Inferior parietal cortex (tissue), 1 donor: ENCODE data around the gene GLRA3.
"Not testable (repeated sequence)": the region's sequence is repeated elsewhere in the genome, so short reads cannot be mapped to it uniquely, and the experiment has no call there.

ENCODE experiments used
- DNase-seq: peaks from one replicate; pipeline ENCODE4 v3.0.0-alpha.2; 2016; ENCODE audit errors: extremely low spot score

GLRA3 gene

DNA sequence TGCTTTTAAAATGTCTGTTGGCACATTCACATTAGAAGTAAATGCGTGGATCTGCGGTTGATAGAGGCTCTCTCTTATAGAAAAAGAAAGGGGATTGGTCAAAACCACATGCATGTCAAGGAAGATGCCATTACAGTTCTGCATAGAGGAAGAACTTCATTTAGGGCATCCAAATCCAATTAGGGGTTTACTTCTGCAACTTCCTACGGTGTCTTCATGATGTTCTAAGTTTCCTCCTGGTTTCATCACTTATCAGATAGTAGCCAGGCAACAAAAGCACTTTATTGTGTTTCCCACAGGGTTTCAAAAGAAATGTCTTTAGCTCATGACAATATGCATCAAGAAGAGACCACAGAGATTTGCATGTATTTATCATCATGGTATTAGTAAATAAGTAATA lies 170.8 kb downstream of the GLRA3 start:
- no peak for DNase-seq

GRCh38 chr4:174657472-174657871 lies 171.6 kb downstream of the GLRA3 start:
- no peak for DNase-seq

DNA sequence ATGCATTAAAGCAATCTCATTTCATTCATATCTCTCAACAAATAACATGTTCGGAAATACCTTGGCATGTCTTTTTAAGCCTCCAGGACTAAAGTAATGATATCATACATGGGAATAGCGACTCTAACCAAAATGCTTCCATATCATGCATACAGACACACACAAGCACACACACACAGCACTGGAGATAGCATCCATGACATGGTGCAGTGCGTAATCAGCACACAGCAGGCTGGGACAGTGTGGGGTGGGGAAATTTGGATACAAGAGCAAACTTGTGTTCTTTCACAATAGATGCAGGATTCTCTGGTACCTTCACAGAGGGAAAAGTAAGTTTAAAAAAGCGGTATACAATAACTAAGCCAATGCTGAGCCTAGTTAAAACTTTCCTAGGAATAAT lies 174.4 kb downstream of the GLRA3 start:
- no peak for DNase-seq

DNA sequence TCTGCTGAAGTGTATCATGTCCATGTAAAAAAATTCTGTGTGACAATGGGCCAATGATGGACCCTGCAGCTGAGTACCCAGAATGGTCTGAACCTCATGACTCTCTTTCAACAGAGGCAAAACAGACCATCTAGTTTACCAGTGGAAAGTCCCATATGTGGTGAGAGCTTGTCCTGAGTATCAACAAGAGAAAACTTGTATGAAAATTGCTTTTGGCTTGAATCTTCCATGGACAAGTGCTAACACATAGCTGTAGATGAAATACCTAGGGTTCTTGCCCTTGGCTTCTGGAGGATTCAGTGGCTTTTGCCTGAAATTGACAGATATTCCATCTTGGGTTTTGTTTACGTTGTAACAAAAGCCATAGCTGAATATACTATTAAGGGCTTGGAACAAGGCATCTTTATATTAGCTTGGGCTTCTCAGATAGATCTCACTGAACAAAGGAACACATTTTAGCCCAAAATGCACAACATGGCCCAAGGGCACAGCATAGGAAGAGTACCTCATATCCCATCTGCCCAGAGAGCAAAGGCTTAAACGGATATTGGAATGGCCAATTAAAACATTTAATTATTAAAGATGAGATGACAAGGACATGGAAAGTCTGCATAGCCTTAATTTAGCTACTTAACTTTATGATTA lies 178.2 kb downstream of the GLRA3 start:
- no peak for DNase-seq

DNA sequence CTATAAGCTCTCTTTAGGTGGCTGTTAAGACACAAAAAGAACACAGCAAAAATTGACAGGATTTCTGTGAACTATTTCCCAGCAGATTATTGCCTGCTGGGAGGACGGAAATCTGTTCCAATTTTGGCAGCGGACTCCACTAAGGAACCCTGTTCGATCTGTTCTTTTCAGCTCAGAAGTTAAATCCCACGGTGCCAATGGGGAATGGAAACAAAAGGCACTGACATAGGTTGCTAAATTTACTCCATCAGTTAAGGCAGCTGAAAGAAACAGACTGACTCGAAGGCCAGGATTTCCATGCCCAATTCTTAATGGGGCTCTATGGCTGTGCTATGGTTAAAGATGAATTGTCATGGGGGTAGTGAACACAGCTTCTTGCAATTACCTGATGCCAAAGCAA lies 180.2 kb downstream of the GLRA3 start:
- DNase-seq = no peak

DNA sequence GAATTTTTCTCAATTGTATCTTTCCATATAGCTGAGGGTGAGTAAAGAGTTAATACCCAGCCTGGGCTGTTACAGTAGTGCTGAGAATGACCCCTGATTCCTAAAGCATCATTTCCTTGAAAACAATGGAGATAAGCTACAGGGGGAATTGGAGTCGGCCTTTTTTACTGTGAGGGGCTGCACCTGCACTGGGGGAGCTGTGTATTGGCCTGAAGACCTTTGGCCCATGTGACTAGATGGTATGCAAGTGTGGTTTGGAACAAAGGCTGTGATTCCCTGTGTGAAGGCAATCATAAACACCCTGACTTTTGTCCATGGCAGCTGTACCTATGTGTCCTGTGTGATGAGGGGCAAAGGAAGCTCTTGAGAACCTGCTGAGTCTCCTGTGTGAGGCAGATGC lies 182.7 kb downstream of the GLRA3 start:
- DNase-seq = no peak

DNA sequence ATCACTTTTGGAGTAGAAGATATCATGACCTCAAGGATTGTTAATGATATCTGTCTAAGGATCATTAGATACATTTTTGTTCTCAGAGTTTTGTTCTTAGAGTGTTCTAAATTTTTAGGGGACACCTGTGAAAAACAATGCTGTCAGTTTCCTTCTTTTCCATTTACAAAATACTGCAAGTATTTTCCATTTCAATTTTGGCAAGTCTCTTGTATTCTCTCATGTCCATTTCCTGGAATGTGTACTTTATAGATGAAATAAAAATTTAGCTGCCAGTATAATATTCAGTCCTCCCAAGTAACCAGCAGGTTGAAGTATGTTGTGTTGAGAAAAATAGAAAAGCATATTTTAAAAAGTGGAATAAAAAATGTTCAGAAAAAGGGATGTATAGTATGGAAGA lies 188.9 kb downstream of the GLRA3 start:
- no peak for DNase-seq

DNA sequence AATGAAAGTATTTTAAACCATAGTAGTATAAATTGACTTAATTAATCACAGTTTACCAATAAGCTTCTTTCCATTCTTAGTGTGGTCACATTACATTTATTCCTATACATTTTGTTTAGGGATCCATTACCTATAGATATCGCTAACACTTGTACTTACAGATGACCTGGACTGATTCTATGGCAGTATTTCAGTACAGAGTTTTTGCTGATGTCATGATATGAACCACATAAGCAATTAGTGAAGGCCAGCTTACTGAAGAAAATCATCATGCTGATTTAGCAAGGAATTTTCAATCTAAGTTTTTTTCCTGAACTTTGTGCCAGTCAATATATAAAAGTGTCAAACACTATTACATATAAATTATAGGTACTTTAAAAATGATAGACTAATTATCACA lies 193.3 kb downstream of the GLRA3 start:
- no peak for DNase-seq

DNA sequence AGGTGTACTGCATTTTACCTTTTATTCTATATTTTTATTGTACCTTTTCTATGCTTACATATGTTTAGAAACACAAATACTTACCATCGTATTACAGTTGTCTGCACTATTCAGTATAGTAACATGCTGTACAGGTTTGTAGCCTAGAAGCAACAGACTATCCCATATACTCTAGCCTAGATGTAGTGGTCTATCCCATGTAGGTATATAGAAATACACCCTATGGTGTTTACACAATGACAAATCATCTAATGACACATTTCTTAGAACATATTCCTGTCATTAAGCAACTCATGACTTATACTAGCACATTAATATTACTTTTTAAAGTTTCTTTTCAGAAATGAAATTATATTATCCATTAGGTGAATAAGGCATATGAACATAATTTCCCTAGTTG lies 195.6 kb downstream of the GLRA3 start:
- no peak for DNase-seq

GRCh38 chr4:174631901-174632758 lies 196.9 kb downstream of the GLRA3 start:
- peak; percentile 82 for DNase-seq

DNA sequence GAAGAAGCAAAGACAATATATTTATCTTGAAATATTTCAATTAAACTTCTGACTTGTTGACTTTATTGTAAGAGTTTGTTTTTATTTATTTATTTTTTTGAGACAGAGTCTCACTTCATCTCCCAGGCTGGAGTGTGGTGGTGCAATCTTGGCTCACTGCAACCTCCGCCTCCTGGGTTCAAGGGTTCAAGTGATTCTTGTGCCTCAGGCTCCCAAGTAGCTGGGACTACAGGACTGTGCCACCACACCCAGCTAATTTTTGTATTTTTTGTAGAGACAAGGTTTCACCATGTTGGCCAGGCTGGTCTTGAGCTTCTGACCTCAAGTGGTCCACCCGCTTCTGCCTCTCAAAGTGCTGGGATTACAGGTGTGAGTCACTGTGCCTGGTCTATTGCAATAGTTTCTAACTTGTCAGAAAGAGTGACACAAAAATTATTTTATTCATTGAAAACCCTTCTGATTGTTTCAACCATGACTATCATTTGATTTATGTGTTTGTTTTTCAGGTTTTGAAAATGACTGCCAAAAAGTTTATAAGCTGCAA lies 199.1 kb downstream of the GLRA3 start:
- DNase-seq = not testable (repeated sequence)

- DNase-seq = no peak
Observed at GRCh38 chr4:174629265-174629664, 199.8 kb downstream of the GLRA3 start.

GRCh38 chr4:174628191-174628590 lies 200.9 kb downstream of the GLRA3 start:
- peak; percentile 50 for DNase-seq

GRCh38 chr4:174627473-174627872 lies 201.6 kb downstream of the GLRA3 start:
- no peak for DNase-seq

- DNase-seq = no peak
Observed at GRCh38 chr4:174626342-174627008, 202.6 kb downstream of the GLRA3 start.

GRCh38 chr4:174616661-174617060 lies 212.4 kb downstream of the GLRA3 start:
- DNase-seq = no peak

- DNase-seq = no peak
Observed at GRCh38 chr4:174613979-174614378, 215.1 kb downstream of the GLRA3 start.

DNA sequence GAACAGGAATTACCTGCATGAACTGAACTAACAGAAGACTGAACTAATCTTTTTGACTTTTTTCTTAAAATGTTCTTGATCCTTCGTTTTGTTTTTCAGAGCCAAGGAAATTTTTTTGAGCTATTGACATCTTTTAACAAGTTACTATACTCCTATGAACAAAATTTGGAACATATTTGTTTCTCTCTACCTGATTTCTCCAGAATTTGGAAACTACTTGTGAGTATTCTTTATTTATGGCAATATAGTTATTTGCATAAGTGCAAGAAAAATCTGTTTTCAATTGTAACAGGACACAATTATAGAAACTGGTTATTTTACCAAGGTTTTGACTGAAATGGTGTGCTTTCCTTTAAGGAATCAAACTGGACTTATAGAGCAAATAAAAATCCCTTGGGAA lies 217.3 kb downstream of the GLRA3 start:
- DNase-seq = no peak

GRCh38 chr4:174607792-174608191 lies 221.3 kb downstream of the GLRA3 start:
- DNase-seq = no peak

DNA sequence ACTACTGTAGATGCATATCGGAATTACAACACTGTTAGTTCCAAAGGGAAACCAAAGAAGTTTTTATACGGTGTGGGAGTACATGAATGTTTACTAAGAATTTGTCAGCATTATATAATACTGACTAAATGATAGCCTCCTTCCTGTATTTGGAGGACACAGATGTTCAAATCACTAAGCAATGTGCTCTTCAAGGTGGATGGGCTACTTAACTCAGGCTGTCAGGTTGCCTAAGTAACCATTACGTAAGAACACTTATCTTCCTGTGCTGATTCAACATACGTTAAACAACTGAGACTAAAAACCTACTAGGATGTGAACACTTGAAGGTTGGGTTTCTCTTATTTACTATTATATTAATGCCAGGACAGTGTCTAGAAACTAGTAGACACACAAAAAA lies 224.8 kb downstream of the GLRA3 start:
- DNase-seq = peak; percentile 40

DNA sequence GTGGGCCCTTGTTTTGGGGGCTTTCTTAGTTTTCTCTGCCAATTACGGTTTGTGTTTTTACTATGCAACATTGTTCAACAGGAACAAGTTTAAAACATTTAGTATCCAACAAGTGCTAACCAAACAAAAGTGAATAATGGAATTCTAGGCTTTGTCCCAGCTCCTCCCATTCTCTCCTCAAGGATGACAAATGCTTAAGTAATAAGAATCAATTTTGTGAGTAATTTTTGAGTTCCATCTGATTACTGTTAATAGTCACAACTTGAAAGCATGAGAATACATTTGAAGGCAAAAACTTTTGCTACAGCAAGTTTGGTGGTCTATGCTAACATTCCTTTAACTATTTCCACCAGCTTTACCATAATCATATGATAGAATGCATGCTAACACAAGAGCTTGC lies 228.7 kb downstream of the GLRA3 start:
- no peak for DNase-seq

DNA sequence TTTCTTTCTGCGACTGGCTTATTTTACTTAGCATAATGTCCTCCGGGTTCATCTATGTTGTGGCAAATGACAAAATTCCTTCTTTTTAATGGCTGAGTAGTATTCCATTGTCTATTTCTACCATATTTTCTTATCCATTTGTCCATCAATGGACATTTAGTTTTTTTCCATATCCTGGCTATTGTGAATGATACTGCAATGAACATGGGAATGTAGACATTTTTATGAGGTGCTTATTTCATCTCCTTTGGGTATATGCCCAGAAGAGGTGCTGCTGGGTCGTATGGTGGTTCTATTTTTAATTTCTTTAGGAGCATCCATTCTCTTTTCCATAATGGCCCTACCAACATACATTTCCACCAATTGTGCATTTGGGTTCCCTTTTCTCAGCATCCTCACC lies 230.2 kb downstream of the GLRA3 start:
- DNase-seq = no peak

- no peak for DNase-seq
Observed at GRCh38 chr4:174596513-174596912, 232.5 kb downstream of the GLRA3 start.
